CD4-positive, alpha-beta T cell treated with Interleukin-6 at 100 ng/mL for 8 hours (primary cell): ENCODE results near the gene GVQW3.
"Not testable (repeated sequence)": the region's sequence is repeated elsewhere in the genome, so short reads cannot be mapped to it uniquely, and the experiment has no call there.

Experiments
- DNase-seq: peaks from one replicate; pipeline ENCODE4 v3.0.0-alpha.2; 2020; ENCODE audit warnings: mixed read lengths, low spot score

GVQW3 gene

GRCh38 chr11:76388408-76388807 lies 7.3 kb downstream of the GVQW3 start:
- DNase-seq: no peak

- no peak for DNase-seq
These were observed 9.9 kb downstream of the GVQW3 start for GRCh38 chr11:76391021-76391420.

- no peak for DNase-seq
These were observed 10.8 kb downstream of the GVQW3 start for GRCh38 chr11:76391811-76392475.

DNA sequence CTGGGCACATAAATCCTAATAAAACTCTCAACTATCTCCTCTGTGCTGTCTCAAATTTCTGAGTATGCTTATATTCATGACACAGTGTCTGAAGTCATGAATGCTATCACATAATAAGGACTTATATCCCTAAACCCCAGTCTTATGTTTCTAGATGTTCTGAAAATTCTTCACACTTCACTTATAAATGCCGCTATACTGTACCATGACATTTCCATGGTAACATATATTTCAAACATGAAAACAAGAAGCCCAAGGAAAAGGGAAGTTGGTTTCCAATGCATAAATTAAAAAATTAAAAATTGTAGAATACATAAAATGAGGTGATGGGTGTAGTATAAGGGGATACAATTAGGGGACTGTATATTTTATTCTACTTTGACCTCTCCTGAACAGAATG lies 11.7 kb downstream of the GVQW3 start:
- no peak for DNase-seq

DNA sequence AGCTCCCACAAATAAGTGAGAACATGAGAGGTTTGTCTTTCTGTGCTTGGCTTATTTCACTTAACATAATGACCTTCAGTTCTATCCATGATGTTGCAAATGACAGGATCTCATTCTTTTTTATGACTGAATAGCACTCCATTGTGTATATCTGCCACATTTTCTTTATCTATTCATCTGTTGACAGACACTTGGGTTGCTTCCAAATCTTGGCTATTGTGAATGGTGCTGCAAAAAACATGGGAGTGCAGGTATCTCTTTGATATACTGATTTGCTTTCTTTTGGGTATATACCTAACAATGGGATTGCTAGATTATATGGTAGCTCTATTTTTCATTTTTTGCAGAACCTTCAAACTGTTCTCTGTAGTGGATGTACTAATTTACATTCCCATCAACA lies 13.3 kb downstream of the GVQW3 start:
- DNase-seq: no peak

GRCh38 chr11:76395296-76395695 lies 14.2 kb downstream of the GVQW3 start:
- no peak for DNase-seq

DNA sequence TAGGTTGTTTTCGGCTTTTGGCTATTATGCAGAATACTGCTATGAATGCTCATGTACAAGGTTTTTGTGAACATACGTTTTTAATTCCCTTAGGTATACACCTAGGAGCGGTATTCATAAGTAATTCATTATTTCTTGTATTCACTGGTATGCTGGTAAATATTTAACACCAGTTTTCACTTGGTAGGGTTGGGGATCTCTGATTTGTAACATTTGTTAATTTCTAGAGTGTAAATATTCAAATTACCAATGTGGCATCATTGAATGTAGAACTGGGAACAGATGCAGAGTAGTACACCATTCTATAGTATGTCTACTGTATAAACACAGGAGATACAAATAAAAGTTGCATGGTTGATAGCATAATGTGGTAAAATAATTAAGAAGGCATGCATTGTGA lies 16.3 kb downstream of the GVQW3 start:
- no peak for DNase-seq

GRCh38 chr11:76400967-76401366 lies 19.8 kb downstream of the GVQW3 start:
- DNase-seq: no peak

GRCh38 chr11:76401484-76401883 lies 20.4 kb downstream of the GVQW3 start:
- not testable (repeated sequence) for DNase-seq

- DNase-seq: no peak
These were observed 25.2 kb downstream of the GVQW3 start for GRCh38 chr11:76406359-76406758.

DNA sequence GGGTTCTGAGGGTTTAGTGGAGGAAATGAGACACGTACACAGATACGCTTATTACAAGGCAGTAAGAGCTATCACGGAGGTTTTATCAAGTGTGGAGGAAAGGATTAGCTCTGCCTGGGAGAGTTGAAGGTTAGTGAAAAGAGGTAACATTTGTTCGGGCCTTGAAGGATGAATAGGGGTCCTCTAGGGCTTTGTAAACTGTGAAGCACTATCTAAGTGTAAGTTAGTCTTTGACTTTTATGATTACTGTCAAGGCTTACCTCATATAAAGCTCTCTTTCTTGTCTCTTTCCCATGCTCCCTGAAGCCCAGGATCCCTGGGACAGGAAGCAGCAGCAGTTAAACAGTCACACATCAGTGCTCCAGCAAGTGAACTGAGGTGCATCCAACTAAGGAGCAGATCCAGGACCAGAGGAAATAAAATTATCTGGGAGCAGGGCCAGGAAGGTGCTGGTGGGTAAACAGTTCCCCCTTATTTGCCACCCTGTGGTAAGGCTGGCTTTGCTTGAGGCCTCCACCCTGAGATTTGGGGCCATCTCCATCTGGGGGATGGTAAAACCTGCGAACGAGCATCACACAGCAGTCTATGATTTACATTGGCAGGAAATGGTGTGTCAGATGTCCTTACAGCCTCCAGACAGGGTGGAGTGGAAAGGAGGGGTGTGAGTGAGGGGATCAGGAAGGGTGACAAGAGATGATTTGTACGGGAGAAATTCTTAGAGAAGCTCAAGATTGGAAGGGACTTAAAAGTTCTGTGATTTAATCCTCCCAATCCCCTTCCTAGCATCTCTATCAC lies 27.2 kb downstream of the GVQW3 start:
- no peak for DNase-seq

DNA sequence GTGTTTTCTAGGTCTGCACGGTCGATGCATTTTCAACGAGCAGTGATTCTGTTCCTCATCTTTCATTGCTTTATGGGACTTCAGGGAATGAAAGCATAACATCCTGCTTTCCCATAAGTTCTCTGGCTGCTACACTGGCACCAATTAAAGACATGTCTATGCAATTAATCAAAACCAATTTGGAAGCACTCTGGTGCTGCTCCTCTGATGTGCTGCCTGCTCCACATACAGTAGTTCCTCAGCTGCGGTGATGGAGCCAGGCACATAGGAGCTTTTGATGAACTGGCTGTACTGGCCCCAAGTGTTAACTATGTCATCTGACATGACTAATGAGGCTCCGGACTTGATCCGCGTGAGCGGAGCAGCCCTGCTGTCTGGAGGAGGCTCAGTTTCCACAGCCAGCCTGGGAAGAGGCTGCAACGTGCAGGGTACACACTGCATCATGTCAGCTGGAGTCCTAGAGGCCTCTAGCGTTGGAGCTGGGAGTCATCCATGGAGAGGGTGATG lies 29.8 kb downstream of the GVQW3 start:
- DNase-seq: no peak

DNA sequence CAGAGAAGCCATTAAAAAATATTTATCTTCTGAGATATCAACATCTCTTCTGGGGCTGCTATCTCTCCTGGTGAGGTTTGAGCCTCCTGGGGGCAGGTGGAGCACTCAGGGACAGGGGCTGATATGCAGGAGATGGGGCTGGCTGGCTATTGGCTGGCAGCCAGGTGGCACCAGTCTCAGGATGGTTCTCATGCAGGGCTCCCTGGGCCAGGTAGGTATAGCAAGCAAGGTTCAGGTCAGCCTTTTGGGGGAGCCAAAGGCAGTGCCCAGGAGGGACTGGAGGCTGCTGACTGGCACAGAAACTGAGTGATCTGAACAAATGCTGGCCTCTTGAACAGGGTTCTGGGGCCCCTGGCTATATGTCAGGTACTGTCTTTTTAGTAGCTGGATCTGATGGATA lies 34.0 kb downstream of the GVQW3 start:
- DNase-seq: no peak

DNA sequence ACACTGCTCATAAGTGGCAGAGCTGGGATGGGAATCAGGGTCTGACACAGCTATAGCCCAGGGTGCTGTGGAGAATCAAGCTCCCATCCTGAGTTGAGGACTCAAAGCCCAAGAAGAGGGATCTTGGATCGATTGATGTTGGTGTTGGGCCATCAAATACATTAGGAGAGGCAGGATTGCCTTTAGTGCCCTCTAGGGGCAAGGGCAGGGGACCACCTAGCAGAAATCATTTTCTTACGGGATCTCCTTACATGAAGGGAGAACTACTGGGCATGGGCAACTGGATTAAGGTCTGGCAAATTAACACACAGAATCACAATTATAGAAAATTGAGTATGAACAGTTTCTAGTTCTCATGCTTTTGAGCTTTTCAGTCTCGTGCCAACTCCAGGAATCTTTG lies 38.8 kb downstream of the GVQW3 start:
- DNase-seq: no peak

DNA sequence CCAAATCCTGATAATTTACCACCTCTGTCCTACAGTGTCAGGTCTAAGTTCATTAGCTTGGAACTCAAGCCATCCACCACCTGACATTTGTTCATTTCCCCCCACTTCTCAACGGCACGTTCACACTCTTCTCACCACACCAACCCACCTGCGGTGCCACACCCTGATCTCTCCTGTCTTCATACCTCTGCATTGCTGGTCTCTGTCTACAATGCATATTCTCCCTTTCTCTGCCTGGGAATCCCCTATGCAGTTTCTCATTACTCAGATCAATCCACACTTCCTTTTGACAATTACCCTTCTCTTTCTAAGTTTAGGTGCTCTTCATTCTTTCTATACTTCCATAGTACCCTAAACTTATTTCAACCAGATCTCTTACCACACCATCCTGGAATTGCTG lies 43.3 kb downstream of the GVQW3 start:
- DNase-seq: no peak

DNA sequence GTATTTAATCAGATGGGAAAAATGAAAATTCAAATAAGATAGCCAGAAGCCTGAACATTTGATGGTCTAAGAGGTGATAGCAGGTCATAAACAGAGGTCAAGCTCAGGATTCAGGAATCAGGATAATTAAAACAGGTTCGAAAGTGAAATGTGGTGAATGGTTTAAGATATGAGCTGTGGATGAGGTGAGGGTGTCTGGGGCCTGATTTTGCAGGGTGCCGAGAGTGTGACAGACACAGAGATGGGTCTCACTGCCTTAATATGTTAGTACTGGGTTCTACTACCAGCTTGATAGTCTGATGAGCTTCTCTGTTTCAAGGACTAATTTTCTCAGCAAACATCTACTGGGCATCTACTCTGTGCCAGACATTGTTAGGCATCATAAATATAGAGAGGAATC lies 43.8 kb downstream of the GVQW3 start:
- DNase-seq: no peak

DNA sequence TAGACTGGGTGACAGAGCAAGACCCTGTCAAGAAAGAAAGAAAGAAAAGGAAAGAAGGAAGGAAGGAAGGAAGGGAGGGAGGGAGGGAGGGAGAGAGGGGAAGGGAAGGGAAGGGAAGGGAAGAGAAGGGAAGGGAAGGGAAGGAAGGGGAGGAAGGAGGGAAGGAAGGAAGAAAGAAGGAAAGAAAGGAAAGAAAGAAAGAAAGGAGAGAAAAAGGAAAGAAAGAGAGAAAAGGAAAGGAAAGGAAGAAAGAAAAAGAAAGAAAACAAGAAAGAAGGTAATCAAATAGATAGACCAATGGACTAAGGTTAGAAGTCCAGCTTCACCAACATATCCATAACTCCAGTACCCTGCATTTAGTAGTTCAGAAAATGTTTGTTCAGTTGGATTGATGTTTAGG lies 45.5 kb downstream of the GVQW3 start:
- no peak for DNase-seq

GRCh38 chr11:76436020-76436419 lies 54.9 kb downstream of the GVQW3 start:
- no peak for DNase-seq

- DNase-seq: no peak
These were observed 62.3 kb downstream of the GVQW3 start for GRCh38 chr11:76443268-76443980.

GRCh38 chr11:76444065-76444383 lies 62.9 kb downstream of the GVQW3 start:
- DNase-seq: no peak

DNA sequence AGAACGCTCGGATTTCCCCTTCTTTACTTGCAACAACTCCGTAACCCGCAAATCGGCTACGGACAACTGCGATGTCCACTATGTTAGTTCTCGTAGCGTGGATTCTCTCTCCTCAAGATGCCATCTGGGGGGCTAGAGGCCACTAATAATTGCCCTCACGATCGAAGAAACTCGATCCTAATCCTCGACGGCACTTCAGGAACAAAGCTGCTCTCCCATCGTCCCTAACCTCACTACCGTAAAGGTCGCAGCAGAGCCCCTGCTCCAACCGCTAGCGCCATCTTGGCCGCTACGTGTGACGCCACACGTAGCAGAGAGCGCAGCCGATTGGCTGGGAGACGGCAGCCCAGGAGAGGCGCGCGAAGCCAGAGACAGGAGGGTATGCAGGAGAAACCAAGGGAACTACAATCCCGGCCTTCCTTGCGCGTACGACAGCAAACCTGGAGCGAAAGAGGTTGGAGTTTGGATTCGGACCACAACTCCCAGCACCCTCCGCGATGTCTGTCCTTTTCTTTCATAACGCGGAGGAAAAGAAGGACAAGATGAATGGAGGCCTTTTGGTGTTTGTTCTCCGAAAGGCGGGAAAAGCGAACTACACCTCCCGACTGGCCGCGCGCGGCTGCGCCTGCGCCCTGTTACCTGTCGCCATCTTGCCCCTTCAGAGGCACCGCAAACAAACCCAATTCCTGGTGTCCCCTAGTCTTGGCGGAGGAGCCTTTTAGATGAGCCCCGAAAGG lies 63.4 kb downstream of the GVQW3 start, which contains the start of gene EMSY:
Gene EMSY (plus strand): TSS at position 635 of the 737 bp plus-strand sequence. CDS start 1,921 bp downstream, outside the sequence.
- peak; percentile 94 for DNase-seq
